Large intestine (tissue), 3 donors: ENCODE measurements around the gene C5orf63. TPM values are rescaled to one million over a fixed set of nuclear protein-coding genes. Genes with fewer than 3 reads are reported as not detected.
"Not testable (repeated sequence)": the region's sequence is repeated elsewhere in the genome, so short reads cannot be mapped to it uniquely, and the experiment has no call there.

Experiments used
- DNase-seq, 2 donors: peaks; one replicate each; pipeline versions ENCODE4 v3.0.0 to v3.0.0-alpha.2; 2013
- H3K27ac ChIP-seq: one replicate; pipeline ENCODE4 v1.5.1; 2013; ENCODE audit warnings: low read length
- H3K27me3 ChIP-seq: 2 replicates; pipeline ENCODE4 v1.6.1; 2013; ENCODE audit warnings: low read length; ENCODE audit not compliant: control insufficient read depth, insufficient read depth
- H3K36me3 ChIP-seq: 2 replicates; pipeline ENCODE4 v1.6.1; 2013; ENCODE audit warnings: low read length; ENCODE audit not compliant: control insufficient read depth, insufficient read depth
- H3K4me1 ChIP-seq: one replicate; pipeline ENCODE4 v1.6.1; 2013; ENCODE audit warnings: low read length; ENCODE audit not compliant: control insufficient read depth, insufficient read depth
- H3K4me3 ChIP-seq: one replicate; pipeline ENCODE4 v1.5.1; 2013; ENCODE audit warnings: low read length
- H3K9me3 ChIP-seq: one replicate; pipeline ENCODE4 v1.6.1; 2013; ENCODE audit warnings: mild to moderate bottlenecking, low read depth, low read length, moderate library complexity; ENCODE audit not compliant: control insufficient read depth
- WGBS: methylation state at CpG from one replicate; pipeline ENCODE4 v1.1.5; 2013; ENCODE audit warnings: low lambda C conversion rate; ENCODE audit not compliant: insufficient coverage; 5-methylcytosine and 5-hydroxymethylcytosine counted together
- polyA plus RNA-seq: library from polyadenylated mRNA; unstranded; fragments of 120-200 nt; gene quantifications from one replicate; pipeline ENCODE4 v1.2.1, GENCODE V29; 2013

Gene C5orf63
- polyA plus RNA-seq, 1 donor = 16.2 TPM

- Histone ChIP-seq H3K36me3 (peaks cover 23% of the 10 kb centered on the region), H3K4me1 (no peaks in the 10 kb centered on the region), H3K27me3 (no peaks in the 10 kb centered on the region), H3K27ac (no peak overlapping the region), H3K9me3 (no peaks in the 10 kb centered on the region), H3K4me3 (no peak overlapping the region)
- no CpG with 5 or more reads among the region's 1 CpG for WGBS
- DNase-seq = no peak
Observed at GRCh38 chr5:127060470-127060985, 12.8 kb downstream of the C5orf63 start.

DNA sequence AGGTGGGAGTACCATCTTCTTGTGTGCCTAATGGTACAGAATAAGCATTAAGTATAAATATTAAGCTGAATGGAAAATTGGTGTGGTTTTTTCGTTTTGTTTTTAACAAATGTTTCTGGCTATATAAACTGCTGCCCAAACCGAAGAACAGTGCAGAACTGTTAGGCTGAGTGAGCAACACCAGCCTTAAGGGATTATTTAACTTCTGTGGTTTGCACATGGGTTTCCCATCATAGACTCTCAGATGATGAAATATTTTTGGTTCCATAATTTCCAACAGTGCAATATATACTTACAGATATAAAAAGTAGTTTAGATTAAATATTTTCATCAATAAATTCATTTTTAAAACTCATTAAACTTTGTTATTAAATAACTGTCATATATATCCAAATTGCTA is 16.4 kb downstream of the C5orf63 start:
- WGBS = no CpG with 5 or more reads among the region's 2 CpGs
- DNase-seq = no peak
- H3K36me3 ChIP-seq = peaks cover 17% of the 10 kb centered on the region

DNA sequence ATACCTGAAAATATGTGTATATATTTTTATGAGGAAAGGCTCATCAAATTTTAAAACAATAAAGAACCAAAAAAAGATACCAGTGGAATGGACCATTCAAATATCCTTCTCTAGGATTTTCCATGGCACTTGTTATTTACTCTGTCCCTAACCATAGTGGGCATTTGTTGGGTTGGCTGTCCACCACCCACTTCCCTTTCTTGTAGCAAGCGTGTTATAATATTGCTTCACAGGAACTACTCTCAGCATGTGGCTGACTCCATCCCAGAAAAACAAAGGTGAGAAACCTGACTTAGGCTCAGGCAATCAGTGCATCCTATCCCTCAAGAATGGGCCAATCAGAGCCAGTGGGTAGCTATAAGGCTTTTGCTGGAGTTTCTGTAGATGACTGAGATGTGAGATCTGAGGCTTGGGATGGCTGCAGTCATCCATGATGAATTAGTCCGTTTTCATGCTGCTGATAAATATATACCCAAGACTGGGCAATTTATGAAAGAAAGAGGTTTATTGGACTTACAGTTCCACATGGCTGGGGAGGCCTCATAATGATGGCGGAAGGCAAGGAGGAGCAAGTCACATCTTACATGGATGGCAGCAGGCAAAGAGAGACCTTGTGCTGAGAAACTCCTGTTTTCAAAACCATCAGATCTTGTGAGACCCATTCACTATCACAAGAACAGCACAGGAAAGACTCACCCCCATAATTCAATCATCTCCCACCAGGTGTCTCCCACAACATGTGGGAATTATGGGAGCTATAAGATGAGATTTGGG is 17.2 kb downstream of the C5orf63 start:
- H3K36me3 ChIP-seq = peaks cover 17% of the 10 kb centered on the region
- H3K27ac ChIP-seq = no peak overlapping the region
- no CpG with 5 or more reads among the region's 3 CpGs for WGBS
- no peak for DNase-seq
- H3K4me1 ChIP-seq = no peaks in the 10 kb centered on the region
- no peaks in the 10 kb centered on the region for H3K27me3 ChIP-seq
- no peak overlapping the region for H3K4me3 ChIP-seq
- no peaks in the 10 kb centered on the region for H3K9me3 ChIP-seq

More for the DNA sequence above, 16.4 kb downstream of the C5orf63 start:
- Histone ChIP-seq H3K27me3 (no peaks in the 10 kb centered on the region), H3K27ac (no peak overlapping the region), H3K4me3 (no peak overlapping the region), H3K4me1 (no peaks in the 10 kb centered on the region), H3K9me3 (no peaks in the 10 kb centered on the region)

GRCh38 chr5:127053551-127053950 is 19.8 kb downstream of the C5orf63 start:
- H3K4me1 ChIP-seq, H3K4me3 ChIP-seq, DNase-seq, H3K27me3 ChIP-seq, H3K27ac ChIP-seq, H3K9me3 ChIP-seq: not testable (repeated sequence)
- no CpG with 5 or more reads among the region's 6 CpGs for WGBS
- H3K36me3 ChIP-seq = peaks cover 17% of the 10 kb centered on the region

DNA sequence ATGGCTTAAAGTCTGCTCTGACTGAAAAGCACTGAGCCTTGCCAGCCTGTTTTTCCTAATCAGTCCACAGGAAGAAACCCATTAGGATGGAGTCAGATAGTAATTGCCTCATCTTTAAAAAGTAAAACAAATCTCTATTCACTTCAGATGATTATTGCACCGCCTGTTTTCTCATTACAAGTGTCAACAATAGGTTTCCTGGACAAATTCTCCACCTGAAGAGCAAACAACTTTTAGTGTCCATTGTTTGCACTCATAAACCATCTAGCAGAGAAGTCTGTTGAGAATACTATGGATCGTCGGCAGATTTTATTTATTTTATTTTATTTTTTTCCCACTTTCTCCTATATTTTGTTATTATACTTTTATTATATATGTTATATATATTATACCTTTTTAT is 20.3 kb downstream of the C5orf63 start:
- Histone ChIP-seq H3K9me3 (no peaks in the 10 kb centered on the region), H3K4me3 (no peak overlapping the region), H3K36me3 (peaks cover 17% of the 10 kb centered on the region), H3K27me3 (no peaks in the 10 kb centered on the region), H3K27ac (no peak overlapping the region), H3K4me1 (no peaks in the 10 kb centered on the region)
- no peak for DNase-seq
- 90% methylated on average over 2 of the region's 3 CpGs for WGBS

DNA sequence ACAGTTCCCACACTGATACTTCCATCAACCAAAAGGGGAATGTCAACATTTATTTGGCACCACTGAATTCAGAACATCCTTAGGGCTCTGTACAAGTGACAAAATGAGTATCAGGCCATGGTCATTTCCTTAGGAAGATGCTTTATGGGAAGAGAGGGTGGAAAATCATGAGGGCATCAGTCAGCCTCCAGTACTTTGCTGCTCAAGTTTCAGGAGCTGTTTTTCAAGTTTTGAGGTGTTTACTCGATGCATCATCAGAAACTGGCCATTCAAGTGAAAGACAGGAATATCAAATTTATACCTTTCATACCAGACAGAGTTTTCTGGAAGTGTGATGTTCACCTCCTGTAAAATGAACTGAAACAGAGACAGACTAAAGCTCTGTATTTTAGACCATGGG is 21.7 kb downstream of the C5orf63 start:
- Histone ChIP-seq H3K4me3 (no peak overlapping the region), H3K27ac (no peak overlapping the region), H3K4me1 (no peaks in the 10 kb centered on the region), H3K27me3 (no peaks in the 10 kb centered on the region), H3K9me3 (no peaks in the 10 kb centered on the region), H3K36me3 (peaks cover 11% of the 10 kb centered on the region)
- DNase-seq = no peak
- WGBS = no CpG with 5 or more reads among the region's 1 CpG

GRCh38 chr5:127046343-127047072 is 26.8 kb downstream of the C5orf63 start:
- no peaks in the 10 kb centered on the region for H3K9me3 ChIP-seq
- no peaks in the 10 kb centered on the region for H3K27me3 ChIP-seq
- WGBS = 100% methylated on average over 1 of the region's 4 CpGs
- H3K27ac ChIP-seq = no peak overlapping the region
- DNase-seq = no peak
- no peak overlapping the region for H3K4me3 ChIP-seq
- no peaks in the 10 kb centered on the region for H3K36me3 ChIP-seq
- H3K4me1 ChIP-seq = peaks cover 2% of the 10 kb centered on the region

DNA sequence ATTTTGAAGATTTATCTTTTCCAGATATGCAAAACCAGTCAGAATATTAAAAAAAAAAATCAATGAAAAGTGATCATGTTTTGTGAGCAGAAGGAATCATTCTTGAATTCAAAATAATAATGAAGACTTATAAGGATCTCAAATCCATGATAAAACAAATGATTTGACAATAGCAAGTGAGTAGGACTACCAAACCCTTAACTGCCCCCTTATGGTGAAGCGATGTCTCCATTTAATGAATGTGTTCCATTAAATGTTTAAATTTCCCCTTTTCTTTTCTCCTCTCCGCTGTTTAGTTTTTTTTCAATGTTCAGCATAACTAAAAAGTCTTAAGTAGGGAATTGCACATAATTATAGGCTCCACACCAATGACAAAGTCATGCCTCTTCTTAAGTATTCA is 30.7 kb downstream of the C5orf63 start:
- WGBS = 75% methylated on average over 1 of the region's 2 CpGs
- no peaks in the 10 kb centered on the region for H3K36me3 ChIP-seq

DNA sequence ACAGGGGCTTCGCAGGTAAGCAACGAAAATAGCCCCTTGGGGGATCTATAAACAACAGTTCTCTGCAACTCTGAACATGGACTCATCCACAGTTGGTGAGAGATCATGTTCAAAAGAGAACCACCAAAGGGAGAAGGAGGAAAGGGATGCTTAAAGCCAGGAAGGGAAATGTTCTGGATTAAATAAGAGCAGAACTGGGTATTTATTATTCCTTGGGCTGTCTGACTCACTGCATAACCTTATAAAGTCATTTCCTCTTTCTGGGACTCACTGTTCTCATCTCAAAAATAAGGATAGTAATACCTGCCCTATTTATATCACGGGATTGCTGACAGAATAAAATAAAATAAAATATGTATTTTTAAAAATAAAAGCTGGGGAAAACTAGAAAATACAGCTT is 31.7 kb downstream of the C5orf63 start:
- H3K9me3 ChIP-seq = no peaks in the 10 kb centered on the region
- H3K36me3 ChIP-seq = no peaks in the 10 kb centered on the region
- H3K27me3 ChIP-seq = no peaks in the 10 kb centered on the region
- H3K4me3 ChIP-seq = no peak overlapping the region
- no CpG with 5 or more reads among the region's 3 CpGs for WGBS
- DNase-seq = no peak
- H3K4me1 ChIP-seq = peaks cover 13% of the 10 kb centered on the region
- H3K27ac ChIP-seq = peak overlapping the region; percentile 63

More for the DNA sequence above, 30.7 kb downstream of the C5orf63 start:
- Histone ChIP-seq H3K4me1 (peaks cover 13% of the 10 kb centered on the region), H3K4me3 (no peak overlapping the region), H3K27me3 (no peaks in the 10 kb centered on the region), H3K9me3 (no peaks in the 10 kb centered on the region), H3K27ac (no peak overlapping the region)
- no peak for DNase-seq

DNA sequence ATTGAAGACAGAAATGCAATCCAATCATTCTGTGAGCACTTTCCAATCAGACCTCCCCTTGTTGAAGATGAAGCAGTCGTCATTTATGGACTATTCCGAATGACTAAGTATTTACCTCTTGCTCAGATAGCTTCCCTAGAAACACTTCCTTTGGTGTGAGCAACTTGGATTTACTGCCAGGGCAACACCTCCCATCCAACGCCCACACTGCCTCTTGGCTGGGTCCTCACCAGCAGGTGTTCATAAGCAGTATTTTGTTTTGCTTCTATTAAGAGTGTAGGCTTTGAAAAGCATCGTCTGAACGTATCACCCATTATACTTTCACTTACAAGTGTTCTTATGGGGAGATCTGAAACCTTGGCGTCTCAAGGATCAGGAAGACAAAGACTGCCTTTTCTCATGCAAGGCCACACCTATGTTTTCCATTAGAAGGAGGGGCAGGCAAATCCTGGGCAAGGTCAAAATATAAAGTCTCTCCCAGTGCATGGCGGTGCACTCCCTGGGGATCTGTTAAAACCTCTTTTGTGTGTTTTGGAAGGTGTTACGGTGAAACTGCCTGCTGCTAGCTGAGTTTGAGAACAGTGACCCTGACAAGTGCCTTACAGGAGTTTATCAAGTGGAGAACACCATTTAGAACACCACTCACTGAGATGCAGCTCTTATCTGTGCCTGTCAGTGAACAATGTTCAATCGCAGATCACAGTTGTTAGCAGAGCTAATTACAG is 32.3 kb downstream of the C5orf63 start:
- no peaks in the 10 kb centered on the region for H3K9me3 ChIP-seq
- peak; percentile 64 to 92 for DNase-seq
- WGBS = 0% methylated on average over 1 of the region's 9 CpGs
- H3K36me3 ChIP-seq = no peaks in the 10 kb centered on the region
- peaks cover 13% of the 10 kb centered on the region for H3K4me1 ChIP-seq
- no peak overlapping the region for H3K4me3 ChIP-seq
- H3K27me3 ChIP-seq = no peaks in the 10 kb centered on the region
- H3K27ac ChIP-seq = peak overlapping the region; percentile 63
